Activated CD8-positive, alpha-beta T cell treated with anti-CD3 and anti-CD28 coated beads for 36 hours (primary cell): ENCODE data around the gene NFYC. TPM values are rescaled to one million over a fixed set of nuclear protein-coding genes. Genes with fewer than 3 reads are reported as not detected.

Source experiments
- ATAC-seq: fragments of 200-7000 bp; cut with Tn5 transposase; one replicate; pipeline ENCODE4 v1.10.0; 2021; ENCODE audit warnings: mild to moderate bottlenecking, moderate library complexity
- CTCF ChIA-PET: fragments of 350-600 bp; sonication (Branson Sonifier 250); formaldehyde crosslinking; loops from one replicate; lab custom pipeline; 2021; ENCODE audit warnings: antibody characterized with exemption; lab: Charles Lee
- POLR2A ChIA-PET: fragments of 350-600 bp; sonication (Branson Sonifier 250); formaldehyde crosslinking; loops from one replicate; lab custom pipeline; 2021; ENCODE audit warnings: antibody characterized with exemption; lab: Charles Lee
- DNase-seq: peaks from one replicate; pipeline ENCODE4 v3.0.0-alpha.2; 2020
- H3K27ac Mint-ChIP-seq: one replicate; pipeline ENCODE4 v1.8.0; 2021; ENCODE audit warnings: mild to moderate bottlenecking, mixed read lengths
- H3K27me3 Mint-ChIP-seq: one replicate; pipeline ENCODE4 v1.8.0; 2021; ENCODE audit warnings: mixed read lengths
- H3K36me3 Mint-ChIP-seq: one replicate; pipeline ENCODE4 v1.8.0; 2021; ENCODE audit warnings: low read depth, mixed read lengths
- H3K4me1 Mint-ChIP-seq: one replicate; pipeline ENCODE4 v1.8.0; 2021; ENCODE audit warnings: low read depth, mixed read lengths
- H3K4me3 Mint-ChIP-seq: one replicate; pipeline ENCODE4 v1.8.0; 2021; ENCODE audit warnings: mild to moderate bottlenecking, moderate library complexity, mixed read lengths
- H3K9me3 Mint-ChIP-seq: one replicate; pipeline ENCODE4 v1.8.0; 2021; ENCODE audit warnings: mixed read lengths
- CTCF ChIP-seq: fragments of 200-600 bp; IDR thresholded peaks from one replicate; pipeline ENCODE4 v1.8.0; 2022; ENCODE audit warnings: antibody characterized with exemption, mild to moderate bottlenecking
- intact Hi-C: fragments of 100-400 bp; cut with micrococcal nuclease; formaldehyde crosslinking; loops from one replicate; pipeline ENCODE4 v1.10.0; 2022
- total RNA-seq, 2 experiments: library from RNA; stranded (reverse); gene quantifications; one replicate each; pipeline ENCODE4 v1.2.3, GENCODE V29; 2021

NFYC gene
- total RNA-seq, 2 experiments from 2014 or later = 45.6 to 53.8 TPM

- DNase-seq (no peak), ATAC-seq (no peak)
- Mint-ChIP-seq H3K27ac (no peak overlapping the region), H3K9me3 (no peaks in the 10 kb centered on the region), H3K4me1 (peaks cover 18% of the 10 kb centered on the region), H3K36me3 (no peaks in the 10 kb centered on the region), H3K27me3 (no peaks in the 10 kb centered on the region), H3K4me3 (no peak overlapping the region)
- intact Hi-C loops = no loop called here
- ChIA-PET POLR2A (interaction anchor here (0.6 to 1.3 kb wide), 4 partner anchors 10 to 171 kb away, joined by 3 read pairs; partner anchors contain the start of gene CTPS1), CTCF (interaction anchor here (1.0 to 2.9 kb wide), 2 partner anchors 11 to 34 kb away, joined by 3 to 14 read pairs; no protein-coding TSS in a partner anchor)
- TF ChIP-seq CTCF = no peak
Observed at GRCh38 chr1:40808444-40808843, 116.9 kb downstream of the NFYC start.

GRCh38 chr1:40808909-40809308 is 117.4 kb downstream of the NFYC start:
- peaks cover 18% of the 10 kb centered on the region for H3K4me1 Mint-ChIP-seq
- POLR2A ChIA-PET = interaction anchor here (0.6 to 1.3 kb wide), 3 partner anchors 10 to 171 kb away, joined by 3 read pairs; partner anchors contain the start of gene CTPS1

GRCh38 chr1:40810927-40811326 is 119.4 kb downstream of the NFYC start:
- TF ChIP-seq CTCF = no peak
- DNase-seq (no peak), ATAC-seq (no peak)
- intact Hi-C loops = no loop called here
- no peaks in the 10 kb centered on the region for H3K36me3 Mint-ChIP-seq
- H3K27me3 Mint-ChIP-seq = no peaks in the 10 kb centered on the region
- ChIA-PET POLR2A (interaction anchor here (0.9 kb wide), 1 partner anchor 31 kb away, joined by 3 read pairs; no protein-coding TSS in a partner anchor), CTCF (interaction anchor here (0.8 to 2.2 kb wide), 3 partner anchors 23 to 39 kb away, joined by 4 to 9 read pairs (median 6); no protein-coding TSS in a partner anchor)
- H3K4me3 Mint-ChIP-seq = no peak overlapping the region
- no peaks in the 10 kb centered on the region for H3K9me3 Mint-ChIP-seq
- peaks cover 18% of the 10 kb centered on the region for H3K4me1 Mint-ChIP-seq
- H3K27ac Mint-ChIP-seq = no peak overlapping the region

More at GRCh38 chr1:40808909-40809308, 117.4 kb downstream of the NFYC start:
- no peak for TF ChIP-seq CTCF
- intact Hi-C loops = no loop called here
- Mint-ChIP-seq H3K36me3 (no peaks in the 10 kb centered on the region), H3K4me3 (no peak overlapping the region), H3K9me3 (no peaks in the 10 kb centered on the region), H3K27me3 (no peaks in the 10 kb centered on the region), H3K27ac (peak overlapping the region; percentile 55)
- DNase-seq (no peak), ATAC-seq (no peak)
- CTCF ChIA-PET = interaction anchor here (0.9 to 2.9 kb wide), 4 partner anchors 11 to 40 kb away, joined by 3 to 14 read pairs (median 4); no protein-coding TSS in a partner anchor

- peaks cover 12% of the 10 kb centered on the region for H3K4me1 Mint-ChIP-seq
- POLR2A ChIA-PET = interaction anchor here (1.0 kb wide), 1 partner anchor 97 kb away, joined by 3 read pairs; no protein-coding TSS in a partner anchor
- intact Hi-C loops = no loop called here
- no peak overlapping the region for H3K27ac Mint-ChIP-seq
- no peak overlapping the region for H3K4me3 Mint-ChIP-seq
- CTCF ChIA-PET = interaction anchor here (1.2 to 2.7 kb wide), 2 partner anchors 34 to 41 kb away, joined by 3 to 14 read pairs; no protein-coding TSS in a partner anchor
- no peak for DNase-seq
- no peak for ATAC-seq
- TF ChIP-seq CTCF = no peak
- H3K36me3 Mint-ChIP-seq = no peaks in the 10 kb centered on the region
- H3K27me3 Mint-ChIP-seq = peaks cover 3% of the 10 kb centered on the region
- H3K9me3 Mint-ChIP-seq = no peaks in the 10 kb centered on the region
Observed at GRCh38 chr1:40815420-40815819, 123.9 kb downstream of the NFYC start.

- peaks cover 11% of the 10 kb centered on the region for H3K4me1 Mint-ChIP-seq
- DNase-seq = no peak
- peaks cover 3% of the 10 kb centered on the region for H3K27me3 Mint-ChIP-seq
- no peak for TF ChIP-seq CTCF
- ChIA-PET POLR2A (interaction anchor here (1.0 to 1.6 kb wide), 2 partner anchors 13 to 15 kb away, joined by 3 to 4 read pairs; no protein-coding TSS in a partner anchor), CTCF (interaction anchor here (2.7 kb wide), 1 partner anchor 43 kb away, joined by 14 read pairs; no protein-coding TSS in a partner anchor)
- ATAC-seq = no peak
- peak overlapping the region; percentile 72 for H3K4me3 Mint-ChIP-seq
- no peaks in the 10 kb centered on the region for H3K9me3 Mint-ChIP-seq
- H3K36me3 Mint-ChIP-seq = no peaks in the 10 kb centered on the region
- peak overlapping the region; percentile 25 for H3K27ac Mint-ChIP-seq
- intact Hi-C loops = no loop called here
Observed at GRCh38 chr1:40817791-40818263, 126.3 kb downstream of the NFYC start.
